Thyroid gland (tissue), 4 donors: Measurements from ENCODE around the gene ARID3A. TPM values are rescaled to one million over a fixed set of nuclear protein-coding genes. Genes with fewer than 3 reads are reported as not detected.

Source experiments
- DNase-seq, 2 donors: peaks; one replicate each; pipeline ENCODE4 v3.0.0-alpha.2; 2019
- H3K27ac ChIP-seq, 3 donors: fragments of 200-600 bp; sonication (generic); 1 replicate in 2 of 3; 2 replicates in 1 of 3; pipeline ENCODE4 v1.5.1; 2016 to 2019; ENCODE audit warnings: mild to moderate bottlenecking in 1 of 3, moderate library complexity in 1 of 3
- H3K27me3 ChIP-seq: fragments of 200-600 bp; sonication (generic); one replicate; pipeline ENCODE4 v1.5.1; 2019
- H3K36me3 ChIP-seq, 2 donors: fragments of 200-600 bp; sonication (generic); one replicate each; pipeline ENCODE4 v1.5.1; 2016 to 2019
- H3K4me1 ChIP-seq, 2 donors: fragments of 200-600 bp; sonication (generic); one replicate each; pipeline ENCODE4 v1.5.1; 2017 to 2019
- H3K4me3 ChIP-seq, 3 donors: fragments of 200-600 bp; sonication (generic); replicated peaks in 1 of 3; 1 replicate in 2 of 3; 2 replicates in 1 of 3; pipeline ENCODE4 v1.5.1; 2016; ENCODE audit warnings: mild to moderate bottlenecking in 1 of 3
- H3K9me3 ChIP-seq: fragments of 200-600 bp; sonication (generic); one replicate; pipeline ENCODE4 v1.5.1; 2017
- POLR2A ChIP-seq, 2 donors: fragments of 450-650 bp; IDR thresholded peaks; one replicate each; pipeline ENCODE4 v1.6.1; 2017; ENCODE audit warnings: antibody characterized with exemption in 2 of 2, mild to moderate bottlenecking in 2 of 2, moderate library complexity in 1 of 2
- WGBS, 2 donors: methylation state at CpG; one replicate each; pipeline ENCODE4 v1.1.5; 2017; 5-methylcytosine and 5-hydroxymethylcytosine counted together
- intact Hi-C: fragments of 100-400 bp; cut with DNase I; formaldehyde crosslinking; loops from one replicate; pipeline ENCODE4 v1.15.1; 2023
- total RNA-seq, 4 donors: library from RNA; depleted of rRNA; stranded (reverse); fragments of >200 nt; gene quantifications; one replicate each; pipeline ENCODE4 v1.2.3, GENCODE V29; 2016
- TF ChIP-seq, protein P1 (sequence below), 6 experiments: fragments of 200-600 bp in 3 of 6; fragments of 450-650 bp in 3 of 6; sonication (generic) in 3 of 6; IDR thresholded peaks; one replicate each; pipeline ENCODE4 v1.5.1; 2016 to 2019; ENCODE audit warnings: antibody characterized with exemption in 6 of 6, mild to moderate bottlenecking in 2 of 6, inconsistent platforms in 1 of 6, moderate library complexity in 1 of 6

ARID3A gene
- total RNA-seq, 4 donors from 2014 or later, result 2.6 to 7.7 (median 3.9) TPM

DNA sequence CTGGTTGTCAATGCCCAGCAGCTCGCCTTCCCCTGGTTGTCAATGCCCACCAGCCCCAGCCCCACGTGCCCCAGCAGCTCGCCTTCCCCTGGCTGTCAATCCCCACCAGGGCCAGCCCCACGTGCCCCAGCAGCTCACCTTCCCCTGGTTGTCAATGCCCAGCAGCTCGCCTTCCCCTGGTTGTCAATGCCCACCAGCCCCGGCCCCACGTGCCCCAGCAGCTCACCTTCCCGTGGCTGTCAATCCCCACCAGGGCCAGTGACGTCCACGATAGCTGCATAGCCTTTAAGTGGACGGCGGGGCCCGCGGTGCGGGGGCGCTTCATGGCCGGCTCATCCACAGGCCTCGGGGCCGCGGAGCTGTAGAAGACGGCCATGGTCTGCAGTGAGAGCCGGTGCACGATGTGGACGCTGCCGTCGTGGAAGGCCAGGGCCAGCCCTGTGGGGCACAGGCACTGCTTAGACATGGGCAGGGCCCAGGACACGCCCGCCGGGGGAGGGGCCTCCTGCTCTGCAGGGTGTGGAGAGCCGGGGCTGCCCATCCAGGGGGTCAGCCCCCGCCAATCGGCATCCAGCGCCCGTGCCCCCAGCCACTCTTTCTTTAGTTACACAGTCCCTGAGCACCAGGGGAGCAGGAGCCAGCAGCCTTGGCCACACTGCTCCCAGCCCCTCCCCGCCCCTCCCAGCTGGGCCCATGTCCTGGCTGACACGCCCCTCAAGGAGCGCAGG lies 46.0 kb upstream of the ARID3A start:
- no peak for DNase-seq

DNA sequence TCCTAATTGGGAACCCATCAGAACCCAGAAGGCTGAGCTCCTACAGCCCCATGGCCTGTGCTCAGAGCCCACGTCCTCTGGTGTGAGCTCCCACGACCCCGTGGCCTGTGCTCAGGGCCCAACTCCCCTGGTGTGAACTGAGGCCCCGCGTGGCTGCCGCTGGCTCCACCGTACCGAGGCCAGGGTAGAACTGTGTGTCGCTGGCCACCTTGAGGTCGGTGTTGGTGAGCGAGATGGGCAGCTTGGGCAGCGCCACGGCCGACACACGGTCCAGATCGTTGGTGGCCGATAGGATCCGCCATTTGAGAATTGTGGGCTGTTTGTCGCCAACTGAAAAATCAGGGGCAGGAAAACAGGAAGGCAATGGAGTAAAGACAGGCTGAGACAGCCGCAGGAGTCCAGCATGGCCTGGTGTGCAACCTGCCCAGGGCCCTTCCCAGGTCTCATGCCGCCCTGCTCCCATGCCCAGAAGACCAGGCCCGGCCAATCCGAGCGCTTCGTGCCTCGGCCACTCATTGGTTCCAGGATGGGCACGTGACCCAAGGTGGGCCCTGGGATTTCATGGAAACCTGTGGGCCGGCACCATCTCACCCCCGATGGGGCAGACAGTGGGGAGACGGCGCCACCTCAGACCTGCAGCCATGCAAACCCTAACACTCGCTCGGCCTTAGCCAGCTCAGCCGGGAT lies 44.3 kb upstream of the ARID3A start:
- WGBS, 2 donors, result 95 to 97% methylated on average over 25 to 34 of the region's 34 CpGs
- no peak for DNase-seq
- H3K4me3 ChIP-seq, result no peak overlapping the region
- TF ChIP-seq, protein P1, sequence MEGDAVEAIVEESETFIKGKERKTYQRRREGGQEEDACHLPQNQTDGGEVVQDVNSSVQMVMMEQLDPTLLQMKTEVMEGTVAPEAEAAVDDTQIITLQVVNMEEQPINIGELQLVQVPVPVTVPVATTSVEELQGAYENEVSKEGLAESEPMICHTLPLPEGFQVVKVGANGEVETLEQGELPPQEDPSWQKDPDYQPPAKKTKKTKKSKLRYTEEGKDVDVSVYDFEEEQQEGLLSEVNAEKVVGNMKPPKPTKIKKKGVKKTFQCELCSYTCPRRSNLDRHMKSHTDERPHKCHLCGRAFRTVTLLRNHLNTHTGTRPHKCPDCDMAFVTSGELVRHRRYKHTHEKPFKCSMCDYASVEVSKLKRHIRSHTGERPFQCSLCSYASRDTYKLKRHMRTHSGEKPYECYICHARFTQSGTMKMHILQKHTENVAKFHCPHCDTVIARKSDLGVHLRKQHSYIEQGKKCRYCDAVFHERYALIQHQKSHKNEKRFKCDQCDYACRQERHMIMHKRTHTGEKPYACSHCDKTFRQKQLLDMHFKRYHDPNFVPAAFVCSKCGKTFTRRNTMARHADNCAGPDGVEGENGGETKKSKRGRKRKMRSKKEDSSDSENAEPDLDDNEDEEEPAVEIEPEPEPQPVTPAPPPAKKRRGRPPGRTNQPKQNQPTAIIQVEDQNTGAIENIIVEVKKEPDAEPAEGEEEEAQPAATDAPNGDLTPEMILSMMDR (IDR thresholded peaks at IDR 0.05), result no peak
- TF ChIP-seq POLR2A (IDR thresholded peaks at IDR 0.05), result no peak
- no peaks in the 10 kb centered on the region for H3K4me1 ChIP-seq
- H3K36me3 ChIP-seq, result peaks cover 28 to 41% of the 10 kb centered on the region in 2 donors
- H3K27me3 ChIP-seq, result no peaks in the 10 kb centered on the region
- no peaks in the 10 kb centered on the region for H3K9me3 ChIP-seq
- no peak overlapping the region for H3K27ac ChIP-seq
- intact Hi-C loops, result no loop called here

More for the DNA sequence above, 46.0 kb upstream of the ARID3A start:
- TF ChIP-seq, protein P1 (IDR thresholded peaks at IDR 0.05), result no peak
- no peak for TF ChIP-seq POLR2A (IDR thresholded peaks at IDR 0.05)
- no peaks in the 10 kb centered on the region for H3K9me3 ChIP-seq
- H3K4me3 ChIP-seq, result no peak overlapping the region
- H3K27ac ChIP-seq, result no peak overlapping the region
- no peaks in the 10 kb centered on the region for H3K4me1 ChIP-seq
- H3K27me3 ChIP-seq, result no peaks in the 10 kb centered on the region
- 89 to 93% methylated on average over 12 to 26 of the region's 37 CpGs for WGBS, 2 donors
- intact Hi-C loops, result no loop called here
- peaks cover 28 to 33% of the 10 kb centered on the region in 2 donors for H3K36me3 ChIP-seq

DNA sequence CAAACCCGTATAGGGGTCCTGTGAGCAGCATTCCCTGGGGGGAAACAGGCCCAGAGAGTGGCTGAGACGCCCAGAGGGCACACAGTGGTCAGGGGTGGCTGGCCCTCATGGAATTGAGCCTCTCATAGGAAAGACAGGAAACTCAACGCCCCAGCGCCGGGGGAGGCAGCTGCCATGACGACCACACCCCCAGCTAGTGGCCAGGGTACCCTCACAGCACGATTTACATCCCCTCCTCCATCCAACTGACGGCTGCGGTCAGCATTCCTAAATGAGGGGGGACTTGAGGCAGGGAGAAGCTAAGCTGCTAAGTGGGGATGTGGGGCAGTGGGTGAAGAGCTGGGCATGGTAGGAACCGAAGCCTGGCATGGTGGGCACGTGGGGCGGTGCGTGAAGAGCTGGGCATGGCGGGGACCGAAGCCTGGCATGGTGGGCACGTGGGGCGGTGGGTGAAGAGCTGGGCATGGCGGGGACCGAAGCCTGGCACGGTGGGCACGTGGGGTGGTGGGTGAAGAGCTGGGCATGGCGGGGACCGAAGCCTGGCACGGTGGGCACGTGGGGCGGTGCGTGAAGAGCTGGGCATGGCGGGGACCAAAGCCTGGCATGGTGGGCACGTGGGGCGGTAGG lies 42.9 kb upstream of the ARID3A start:
- no peaks in the 10 kb centered on the region for H3K4me1 ChIP-seq
- intact Hi-C loops, result no loop called here
- no peak overlapping the region for H3K27ac ChIP-seq
- no peaks in the 10 kb centered on the region for H3K9me3 ChIP-seq
- H3K27me3 ChIP-seq, result no peaks in the 10 kb centered on the region
- no peak overlapping the region for H3K4me3 ChIP-seq
- H3K36me3 ChIP-seq, result peaks cover 33 to 37% of the 10 kb centered on the region in 2 donors
- TF ChIP-seq, protein P1 (IDR thresholded peaks at IDR 0.05), result no peak
- WGBS, 2 donors, result 93% methylated on average over 27 to 29 of the region's 30 CpGs
- no peak for DNase-seq

DNA sequence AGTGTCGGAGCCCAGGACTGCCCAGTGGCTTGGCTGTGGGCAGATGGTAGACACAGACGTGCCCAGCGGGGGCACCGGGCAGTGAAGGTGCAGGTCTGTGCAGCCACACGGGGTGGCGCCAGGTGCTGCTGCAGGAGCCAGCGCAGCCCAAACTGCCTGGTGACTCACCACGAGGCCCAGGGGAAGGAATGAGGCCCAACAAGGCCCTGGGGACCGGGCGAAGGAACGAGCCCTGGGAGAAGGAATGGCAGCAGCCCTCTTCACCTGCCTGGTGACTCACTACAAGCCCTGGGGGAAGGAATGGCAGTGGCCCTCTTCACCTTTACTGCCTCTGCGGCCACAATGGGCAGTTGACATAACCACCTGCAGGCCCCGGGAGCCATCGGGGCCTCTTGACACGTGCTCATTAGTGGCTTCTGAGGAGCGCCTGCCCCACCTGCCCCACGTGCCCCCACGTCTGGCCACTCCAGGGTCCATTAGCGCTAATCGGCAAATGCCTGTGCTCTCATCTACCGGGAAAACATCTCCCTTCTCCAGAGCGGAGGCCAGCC lies 42.1 kb upstream of the ARID3A start:
- H3K27ac ChIP-seq, result no peak overlapping the region
- H3K36me3 ChIP-seq, result peaks cover 33 to 37% of the 10 kb centered on the region in 2 donors
- no peak for TF ChIP-seq POLR2A (IDR thresholded peaks at IDR 0.05)
- DNase-seq, result no peak
- intact Hi-C loops, result no loop called here
- H3K27me3 ChIP-seq, result no peaks in the 10 kb centered on the region
- no peaks in the 10 kb centered on the region for H3K4me1 ChIP-seq
- H3K9me3 ChIP-seq, result no peaks in the 10 kb centered on the region
- 93 to 94% methylated on average over 21 to 22 of the region's 22 CpGs for WGBS, 2 donors
- H3K4me3 ChIP-seq, result no peak overlapping the region

DNA sequence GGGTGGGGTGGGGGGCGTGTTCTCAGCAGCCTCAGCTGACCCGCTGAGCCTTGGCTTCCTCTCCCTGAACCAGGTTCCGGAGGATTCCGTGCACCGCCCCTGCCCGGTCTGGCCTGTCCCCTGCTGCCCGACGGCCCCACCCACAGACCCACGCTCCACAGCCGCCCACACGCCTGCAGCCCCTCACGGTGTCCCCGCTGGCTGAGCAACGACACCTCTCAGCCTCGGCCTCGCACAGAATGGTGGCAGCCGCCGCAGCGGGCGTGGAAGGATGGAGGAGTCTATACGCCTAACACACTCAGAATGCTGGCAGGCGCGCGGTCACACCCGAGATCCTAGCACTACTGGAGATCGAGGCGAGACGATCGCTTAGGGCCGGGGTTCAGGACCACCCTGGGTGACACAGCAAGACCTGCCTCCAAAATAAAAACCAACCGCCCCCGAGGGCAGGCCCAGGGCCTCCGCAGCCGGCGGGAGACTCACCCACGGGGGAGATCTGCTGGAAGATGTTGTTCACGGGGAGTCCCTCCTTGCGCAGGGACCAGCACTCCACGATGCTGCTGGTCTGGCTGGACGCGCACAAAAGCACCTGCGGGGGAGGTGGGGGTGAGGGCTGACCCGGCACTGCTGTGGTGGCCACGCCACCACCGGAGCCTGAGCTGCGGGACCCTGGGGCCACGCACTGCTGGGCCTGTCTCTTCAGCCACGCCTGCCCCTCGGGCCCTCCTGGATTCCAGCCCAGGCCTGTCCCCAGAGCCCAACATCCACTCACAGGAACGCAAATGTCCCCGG lies 41.2 kb upstream of the ARID3A start:
- Histone ChIP-seq H3K9me3 (no peaks in the 10 kb centered on the region), H3K27ac (no peak overlapping the region), H3K27me3 (no peaks in the 10 kb centered on the region), H3K4me1 (no peaks in the 10 kb centered on the region), H3K4me3 (no peak overlapping the region), H3K36me3 (peaks cover 32 to 43% of the 10 kb centered on the region in 2 donors)
- intact Hi-C loops, result no loop called here
- DNase-seq, result no peak
- TF ChIP-seq POLR2A (IDR thresholded peaks at IDR 0.05), result no peak
- TF ChIP-seq, protein P1 (IDR thresholded peaks at IDR 0.05), result no peak
- WGBS, 2 donors, result 94 to 98% methylated on average over 28 to 41 of the region's 51 CpGs
